GM18873 (cell line): ENCODE measurements around the gene PLCB1.
"Not testable (repeated sequence)": the region's sequence is repeated elsewhere in the genome, so short reads cannot be mapped to it uniquely, and the experiment has no call there.

Experiments
- ATAC-seq: cut with Tn5 transposase; IDR thresholded peaks from one replicate; pipeline ENCODE4 v1.9.1; 2021; ENCODE audit warnings: mild to moderate bottlenecking, moderate library complexity, moderate number of reproducible peaks; ENCODE audit not compliant: unreplicated experiment, low FRiP score

Gene PLCB1

DNA sequence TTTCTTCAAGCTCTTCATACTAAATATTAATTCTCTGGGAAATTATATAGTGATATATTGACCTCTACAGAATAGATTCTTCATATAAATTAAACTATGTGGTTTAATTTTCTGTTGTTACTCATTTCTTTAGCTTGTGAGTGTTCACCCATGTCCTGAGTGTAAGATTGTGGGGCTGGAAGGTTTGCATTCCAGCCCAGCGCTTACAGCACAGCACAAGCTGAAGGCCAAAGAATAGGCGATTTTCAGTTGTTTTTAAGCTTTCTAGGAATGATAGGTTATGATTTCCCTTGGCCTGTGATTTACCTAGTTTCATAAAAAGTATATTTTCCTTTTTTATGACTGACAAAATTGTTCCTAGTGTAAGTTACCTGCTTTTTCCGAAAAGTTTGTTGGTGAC, 194.1 kb downstream of the PLCB1 start:
- no peak for ATAC-seq

DNA sequence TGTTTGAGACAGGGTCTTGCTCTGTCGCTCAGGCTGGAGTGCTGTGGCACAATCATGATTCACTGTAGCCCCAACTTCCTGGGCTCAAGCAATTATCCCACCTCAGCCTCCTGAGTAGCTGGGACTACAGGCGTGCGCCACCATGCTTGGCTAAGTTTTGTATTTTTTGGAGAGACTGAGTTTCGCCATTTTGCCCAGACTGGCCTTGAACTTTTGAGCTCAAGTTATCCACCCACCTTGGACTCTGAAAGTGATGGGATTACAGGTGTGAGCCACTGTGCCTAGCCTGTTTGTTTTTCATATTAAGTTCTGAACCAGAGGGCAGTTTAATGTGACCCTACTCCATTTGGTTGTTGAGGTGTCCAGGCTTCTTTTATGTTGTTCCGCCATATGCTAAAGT, 194.8 kb downstream of the PLCB1 start:
- ATAC-seq = no peak

DNA sequence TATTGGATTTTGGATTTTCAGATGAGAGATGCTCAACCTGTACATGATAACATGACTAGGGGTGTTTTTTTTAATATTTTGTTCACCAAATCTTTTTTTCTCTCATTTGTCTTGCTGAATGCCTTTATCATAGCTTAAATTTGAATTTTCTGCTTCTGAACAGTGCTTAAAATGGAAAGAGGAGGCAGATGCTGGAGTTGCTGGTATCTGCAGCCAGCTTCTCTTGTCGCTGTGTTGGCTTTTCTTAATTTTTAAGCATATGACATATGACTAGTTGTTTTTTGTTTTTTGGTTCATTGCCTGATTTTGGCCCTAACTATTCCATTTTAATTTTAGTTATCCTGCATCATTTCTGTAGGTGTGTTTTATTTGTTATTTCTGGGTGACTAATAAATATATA, 196.1 kb downstream of the PLCB1 start:
- no peak for ATAC-seq

DNA sequence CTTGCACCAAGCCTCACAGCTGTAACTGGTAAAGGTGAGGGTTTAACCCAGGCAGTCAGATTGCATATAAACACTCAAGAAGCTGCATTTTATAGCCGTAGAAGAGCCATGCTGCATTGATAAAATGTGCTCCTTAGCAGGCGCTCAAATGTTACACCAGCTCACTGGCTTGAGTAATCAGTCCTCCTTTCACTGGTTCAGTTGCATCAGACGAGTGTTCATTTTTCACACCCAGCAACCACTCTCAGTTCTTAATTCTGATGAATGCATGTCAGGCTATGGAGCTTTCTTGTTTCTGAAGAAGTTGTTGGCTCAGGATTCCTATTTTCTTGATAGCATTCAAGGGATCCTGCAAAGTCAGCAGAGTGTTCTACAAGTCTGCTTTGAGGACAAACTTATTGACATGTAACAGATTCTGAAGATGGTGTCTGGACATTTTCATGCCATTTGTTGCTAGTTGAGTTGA, 198.3 kb downstream of the PLCB1 start:
- ATAC-seq = no peak

DNA sequence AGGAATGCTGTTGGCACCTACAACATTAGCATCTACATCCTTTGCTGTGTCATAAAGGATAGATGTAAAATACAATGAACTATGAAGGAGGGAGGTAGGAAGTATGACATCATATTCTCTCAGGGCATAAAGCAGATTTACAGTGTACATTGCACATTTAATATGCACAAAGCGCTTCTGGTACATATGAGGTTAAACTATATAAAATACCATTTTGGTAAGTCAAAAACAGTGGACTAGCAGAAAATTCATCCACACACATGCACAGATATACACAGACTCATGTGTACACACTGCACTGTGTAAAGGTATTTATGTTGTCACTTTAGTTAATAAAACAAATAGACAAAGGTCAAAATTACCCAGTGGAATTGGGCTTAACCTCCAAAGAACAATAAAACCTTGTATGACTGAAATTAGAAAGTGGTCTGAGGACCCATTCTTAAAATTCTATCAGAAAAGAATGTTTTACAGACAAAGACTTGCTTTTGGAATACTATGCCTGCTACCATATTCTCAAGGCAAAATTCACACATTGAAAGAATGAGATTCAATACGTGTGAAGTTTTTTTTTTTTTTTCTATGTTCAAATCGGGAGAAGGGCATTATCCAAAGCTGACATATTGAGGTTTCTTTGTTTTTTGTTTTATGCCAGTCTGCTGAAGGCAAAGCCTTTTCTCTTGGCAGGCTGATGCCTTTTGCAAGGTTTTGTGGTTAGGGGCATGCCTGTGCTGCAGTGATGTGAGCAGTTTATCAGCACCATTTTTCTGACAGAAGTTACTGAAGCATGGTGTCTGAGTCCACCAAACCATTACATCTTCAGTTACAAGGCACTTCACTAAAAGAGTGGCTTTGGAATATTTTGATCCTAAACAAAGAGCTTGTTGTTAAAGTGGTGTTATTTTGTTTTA, 199.0 kb downstream of the PLCB1 start:
- no peak for ATAC-seq

DNA sequence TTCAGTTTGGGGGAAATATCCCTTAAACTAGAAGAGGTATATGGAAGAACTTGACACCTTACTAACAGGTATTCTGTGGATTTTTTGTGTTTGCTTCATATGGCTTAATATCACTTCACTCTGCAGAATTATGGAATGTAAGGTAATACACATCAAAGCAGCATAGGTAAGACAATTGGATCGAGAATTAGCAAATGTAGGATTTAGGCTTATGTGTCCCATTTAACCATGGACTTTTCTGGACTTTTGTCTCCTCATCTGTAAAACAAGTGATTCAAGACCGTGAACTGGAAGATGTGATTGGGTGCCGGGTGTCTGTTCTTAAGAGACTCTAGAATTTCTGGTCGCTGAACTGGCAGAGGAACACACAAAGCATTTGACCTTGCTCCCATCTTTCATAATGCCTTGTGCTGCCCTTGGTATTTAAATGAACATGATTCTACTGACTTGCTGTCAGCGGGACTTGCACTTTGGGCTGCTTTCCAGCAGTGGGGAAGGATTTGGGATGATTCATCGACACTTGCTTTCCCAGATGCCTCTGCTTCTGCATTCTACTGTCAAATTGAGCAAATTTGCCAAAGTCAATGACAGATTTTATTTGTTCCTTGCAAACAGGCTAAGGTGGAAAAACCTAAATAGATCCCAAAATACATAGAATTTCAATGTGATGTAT, 199.8 kb downstream of the PLCB1 start:
- no peak for ATAC-seq

DNA sequence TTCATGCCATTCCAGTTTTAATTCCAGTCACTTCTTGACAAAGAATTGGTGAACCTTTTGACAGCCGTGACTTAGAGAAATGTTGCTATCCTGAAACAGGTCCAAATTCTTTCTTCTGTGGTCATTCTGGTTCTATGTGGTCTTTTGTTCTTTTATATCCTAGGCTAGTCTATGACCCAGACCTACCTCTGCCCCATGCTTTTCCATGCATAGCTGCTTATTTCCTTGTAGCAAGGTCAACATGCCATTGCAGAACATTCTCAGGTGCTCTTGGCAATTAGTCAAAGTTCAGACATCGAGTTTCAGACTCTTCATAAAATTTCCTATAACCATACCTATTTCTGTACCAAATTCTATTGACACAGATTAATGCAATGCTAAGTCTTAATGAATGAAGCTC, 202.6 kb downstream of the PLCB1 start:
- ATAC-seq = no peak

DNA sequence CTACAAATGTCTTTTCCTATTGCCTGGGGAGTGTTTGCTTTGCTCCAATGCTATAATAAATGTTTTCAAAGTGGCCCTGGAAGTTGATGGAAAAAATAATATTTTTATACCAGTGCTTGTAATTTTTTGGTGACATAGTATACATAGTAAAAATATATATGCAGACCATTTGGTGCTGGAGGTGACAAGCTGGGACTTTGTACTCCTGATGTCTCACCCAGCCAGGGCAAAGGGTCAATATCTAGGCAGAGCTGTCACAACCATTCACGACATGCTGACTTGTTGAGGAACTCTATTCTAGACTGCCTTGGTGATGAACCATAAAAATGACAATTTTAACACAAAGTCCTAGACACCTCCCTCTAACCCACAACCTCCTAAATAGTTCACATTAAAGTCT, 203.0 kb downstream of the PLCB1 start:
- no peak for ATAC-seq

DNA sequence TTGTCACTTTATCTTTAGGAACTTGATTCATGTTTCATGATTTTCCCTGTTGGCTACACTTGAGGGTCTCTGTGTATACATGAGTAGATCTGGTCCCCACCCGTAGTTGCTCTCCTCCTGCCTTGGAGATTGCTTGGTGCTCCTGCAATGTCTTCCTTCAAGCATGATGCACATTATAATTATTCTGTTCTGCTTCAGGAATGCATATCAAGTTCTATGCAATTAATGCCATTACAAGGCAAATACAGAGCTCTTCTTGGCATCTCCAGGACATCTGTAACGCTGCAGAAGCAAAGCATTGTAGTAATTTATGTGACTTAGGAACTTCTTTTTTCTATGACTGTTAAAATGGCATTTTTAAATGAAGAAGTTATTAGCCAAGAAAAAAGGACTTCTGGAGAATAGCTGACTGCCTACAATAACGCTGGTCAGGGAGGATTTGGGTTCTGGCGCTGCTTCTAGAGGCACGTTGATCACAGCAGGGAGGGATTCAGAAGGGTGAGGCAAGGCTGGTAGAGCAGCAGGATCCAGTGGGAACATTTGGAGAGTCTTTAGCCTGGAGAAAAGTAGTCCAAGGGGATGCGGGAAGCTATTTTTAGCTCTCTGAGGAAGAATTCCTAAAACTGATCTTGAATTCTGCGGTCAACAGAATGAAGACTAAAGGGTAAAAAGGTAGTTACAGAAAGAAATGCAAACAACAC, 203.6 kb downstream of the PLCB1 start:
- ATAC-seq = no peak

DNA sequence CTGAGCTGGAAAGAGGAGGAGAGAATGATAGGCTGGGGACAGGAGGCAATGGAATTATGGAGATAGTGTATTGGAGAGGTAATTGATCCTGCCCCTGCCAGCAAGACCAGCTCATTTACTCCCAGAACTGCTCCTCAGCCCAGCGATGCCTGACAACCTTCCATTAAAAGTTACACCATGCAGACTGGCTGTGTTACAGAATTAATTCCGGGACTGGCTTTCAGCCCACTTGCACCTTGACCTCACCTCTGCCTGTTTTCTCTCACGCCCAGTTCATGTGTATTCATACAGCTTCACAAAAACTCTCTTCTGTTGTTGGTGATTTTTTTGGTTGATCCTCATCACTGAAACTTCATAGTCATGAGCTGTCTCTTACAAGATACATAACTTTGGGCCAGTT, 207.3 kb downstream of the PLCB1 start:
- no peak for ATAC-seq

DNA sequence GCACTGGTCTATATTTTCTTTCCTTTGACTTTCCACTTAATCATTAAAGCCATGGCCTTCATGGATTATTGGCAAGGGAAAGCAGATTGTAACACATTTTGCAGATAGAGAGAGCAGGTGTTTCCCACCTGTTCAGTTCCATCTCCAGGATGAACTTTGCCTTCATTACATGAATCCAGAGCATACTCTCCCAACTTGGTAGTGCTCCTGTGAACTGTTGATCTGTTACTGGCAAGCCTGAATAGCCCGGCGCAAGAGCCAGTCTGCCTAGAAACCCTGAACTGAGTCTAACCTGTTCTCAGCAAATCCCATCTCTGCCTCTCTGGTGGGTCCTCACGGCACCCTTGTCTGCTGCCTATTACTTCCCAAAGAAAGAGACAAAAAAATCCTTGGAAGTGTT, 210.3 kb downstream of the PLCB1 start:
- no peak for ATAC-seq

DNA sequence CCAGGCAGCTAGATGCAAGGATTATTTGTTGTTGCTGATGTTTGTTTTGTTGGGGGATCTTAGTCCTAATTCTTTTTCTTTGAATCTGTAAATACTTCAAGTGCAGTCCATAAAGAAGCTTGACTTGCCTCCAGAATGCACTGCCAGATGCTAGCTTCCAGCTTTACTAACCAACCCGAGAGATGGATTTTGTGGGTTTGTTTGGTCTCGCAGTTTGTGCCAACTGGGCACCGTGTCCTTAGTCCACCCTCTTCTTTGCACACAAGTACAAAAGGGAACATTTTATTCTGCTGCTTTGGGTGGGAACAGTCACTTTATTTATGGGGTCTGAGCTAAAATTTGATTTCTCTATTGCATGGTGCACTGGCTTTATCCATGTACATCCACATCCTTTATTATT, 212.0 kb downstream of the PLCB1 start:
- no peak for ATAC-seq

DNA sequence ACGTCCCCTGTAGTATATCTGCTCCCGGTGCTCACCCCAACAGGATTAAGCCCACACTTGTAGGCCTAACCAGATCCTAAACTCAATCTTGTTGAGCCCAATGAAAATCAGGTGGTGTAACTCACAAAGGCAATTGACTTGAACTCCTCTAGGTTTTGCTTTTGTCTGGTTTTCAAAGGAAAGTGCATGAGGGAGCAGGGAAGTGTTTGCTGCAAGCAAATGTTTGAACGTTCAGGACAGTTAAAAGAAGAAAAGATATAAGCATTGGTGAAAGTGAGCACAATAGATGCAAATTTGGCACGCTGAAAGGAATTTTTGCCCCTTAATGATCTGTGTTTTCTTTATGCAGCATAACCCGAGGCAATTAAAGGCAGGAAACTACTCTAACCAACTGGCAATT, 212.6 kb downstream of the PLCB1 start:
- ATAC-seq = no peak

DNA sequence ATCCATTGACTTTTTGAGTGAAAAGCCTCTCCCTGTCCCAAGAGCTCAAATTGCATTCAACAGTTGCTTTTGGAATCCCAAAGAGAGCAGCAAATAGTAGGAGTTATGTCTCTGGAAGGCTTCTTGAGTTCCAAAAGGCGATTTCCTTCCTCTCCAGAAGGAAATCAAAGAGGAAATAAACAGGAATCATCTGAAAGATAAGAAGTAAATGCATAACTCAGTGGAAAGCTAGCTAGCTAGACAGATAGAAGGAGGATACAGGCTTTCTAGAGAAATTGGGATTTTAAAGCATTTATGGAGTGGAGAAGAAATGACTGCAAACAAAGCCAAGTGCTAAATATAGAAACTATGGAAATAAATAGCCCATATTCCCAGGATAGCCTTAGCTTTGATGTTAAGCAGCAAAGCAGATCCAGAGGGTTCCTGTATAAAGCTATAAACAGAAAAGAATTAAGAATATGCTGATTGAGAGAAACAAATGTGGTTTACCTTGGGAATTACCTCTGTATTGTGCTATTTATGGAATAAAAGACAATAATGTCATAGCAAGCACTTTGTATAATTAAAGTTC, 214.7 kb downstream of the PLCB1 start:
- no peak for ATAC-seq

DNA sequence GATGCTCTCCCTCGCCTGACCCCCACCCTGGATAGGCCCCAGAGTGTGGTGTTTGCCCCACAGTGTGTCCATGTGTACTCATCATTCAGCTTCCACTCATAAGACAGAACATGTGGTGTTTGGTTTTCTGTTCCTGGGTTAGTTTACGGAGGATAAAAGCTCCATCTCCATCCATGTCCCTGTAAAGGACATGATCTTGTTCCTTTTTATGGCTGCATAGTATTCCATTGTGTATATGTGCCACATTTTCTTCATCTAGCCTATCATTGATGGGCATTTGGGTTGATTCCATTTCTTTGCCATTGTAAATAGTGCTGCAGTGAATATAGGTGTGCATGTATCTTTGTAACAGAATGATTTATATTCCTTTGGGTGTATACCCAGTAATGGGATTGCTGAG, 218.2 kb downstream of the PLCB1 start:
- not testable (repeated sequence) for ATAC-seq

DNA sequence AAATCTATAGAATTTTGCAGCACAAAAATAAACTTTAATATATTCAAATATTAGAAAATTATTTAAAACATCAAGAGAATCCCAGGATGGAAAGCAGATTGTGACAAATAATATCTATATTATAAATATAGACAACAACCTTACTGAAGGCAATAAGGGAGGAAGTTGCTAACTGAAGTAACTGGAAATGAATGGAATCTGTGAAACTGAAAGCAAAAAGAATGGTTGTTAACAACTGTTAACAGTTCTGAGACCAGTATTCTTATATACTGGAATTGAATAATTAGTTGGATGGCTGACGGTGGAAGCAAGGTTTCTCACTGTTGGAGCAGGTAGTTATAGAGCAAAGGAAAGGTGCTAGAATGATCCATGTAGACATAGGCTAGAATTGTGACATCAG, 220.4 kb downstream of the PLCB1 start:
- no peak for ATAC-seq

DNA sequence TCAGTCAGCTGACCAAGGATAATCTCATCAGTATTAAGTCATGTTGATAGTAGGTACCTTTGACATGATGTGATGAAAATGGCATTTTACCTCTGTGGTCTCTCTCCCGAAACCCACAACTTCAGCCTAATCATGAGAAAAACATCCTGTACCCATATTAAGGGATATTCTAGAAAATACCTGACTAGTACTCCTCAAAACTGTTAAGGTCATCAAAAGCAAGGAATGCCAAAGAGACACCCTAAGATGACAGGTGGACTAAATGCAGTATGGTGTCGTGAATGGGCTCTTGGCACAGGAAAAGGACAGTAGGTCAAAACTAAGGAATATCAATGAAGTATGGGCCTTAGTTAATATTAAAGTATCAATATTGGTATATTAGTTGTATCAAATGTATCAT, 221.4 kb downstream of the PLCB1 start:
- no peak for ATAC-seq

DNA sequence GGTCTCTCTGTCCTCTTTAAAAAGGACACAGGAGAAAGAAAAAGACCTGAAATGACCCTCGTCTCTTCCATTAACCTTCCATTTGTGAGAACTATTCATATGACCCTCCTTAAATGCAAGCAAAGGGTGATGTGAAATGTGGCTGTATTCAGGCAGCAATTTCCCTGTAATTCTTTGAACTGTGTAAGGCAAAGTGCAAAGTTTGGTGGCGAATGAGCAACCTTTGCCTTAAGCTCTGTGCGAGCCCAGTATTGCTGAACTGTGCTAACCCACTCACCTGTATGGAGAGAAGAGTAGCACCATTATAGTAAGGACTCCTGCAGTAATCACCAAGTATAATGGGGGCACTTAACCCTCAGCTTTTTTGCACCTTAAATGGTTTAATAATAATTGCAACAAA, 223.4 kb downstream of the PLCB1 start:
- no peak for ATAC-seq

DNA sequence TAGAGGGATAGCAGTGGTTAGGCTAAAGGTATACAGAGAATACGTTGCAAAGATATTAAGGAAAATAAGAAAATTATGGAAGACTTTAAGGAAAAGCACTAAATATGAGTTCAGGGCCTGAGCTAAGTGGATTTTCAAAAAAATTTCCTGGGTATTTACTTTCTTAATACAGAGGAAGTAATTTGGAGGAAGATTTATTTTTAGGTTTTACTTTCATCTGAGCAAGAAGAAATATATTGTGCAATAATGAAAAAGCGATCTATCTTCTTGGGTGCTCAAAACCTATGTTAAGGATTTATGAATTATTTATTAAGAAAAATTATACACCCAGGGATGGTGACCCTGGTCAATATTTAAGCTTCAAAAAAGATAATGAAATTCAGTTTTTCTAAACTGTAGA, 224.7 kb downstream of the PLCB1 start:
- no peak for ATAC-seq

DNA sequence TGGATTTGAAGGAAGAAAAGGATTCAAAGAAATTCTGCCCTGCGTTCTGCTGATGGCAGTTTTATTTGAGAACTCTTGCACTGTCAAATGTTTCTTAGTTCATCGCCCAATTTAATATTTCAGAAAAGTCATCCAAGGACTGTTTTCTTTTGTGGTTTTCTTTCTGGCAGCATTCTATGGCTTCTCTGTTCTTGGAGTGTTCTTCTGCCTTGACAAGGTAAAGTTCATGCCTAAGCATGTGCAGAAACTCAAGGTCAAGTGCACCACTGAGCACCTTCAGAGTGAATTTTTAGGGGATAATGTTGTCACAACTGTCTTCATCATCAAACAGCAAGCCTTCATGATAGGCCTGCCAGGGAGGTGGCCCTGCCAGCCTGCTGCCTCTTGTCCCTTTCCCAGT, 225.6 kb downstream of the PLCB1 start:
- ATAC-seq = no peak

DNA sequence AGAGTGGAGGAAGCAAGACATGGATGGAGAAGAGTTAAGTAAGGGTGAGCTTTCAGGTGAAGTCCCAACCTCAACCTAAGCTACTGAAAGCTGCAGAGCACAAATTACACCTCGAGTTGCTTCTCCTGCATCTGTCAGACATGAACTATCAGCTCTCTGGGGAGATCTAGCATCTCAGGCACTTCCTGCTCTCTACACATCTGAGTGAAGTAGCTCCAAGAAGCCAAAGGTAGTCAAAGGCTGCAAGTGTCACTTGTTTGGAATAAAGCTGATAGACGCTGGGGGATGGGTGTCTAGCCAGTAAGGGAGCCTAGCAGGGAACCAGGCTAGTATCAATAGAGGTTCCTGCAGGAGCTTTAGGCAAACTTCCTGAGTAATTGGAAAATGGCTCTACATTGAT, 228.0 kb downstream of the PLCB1 start:
- ATAC-seq = no peak
